ENCODE data around the gene ZNF343. TPM values are rescaled to one million over a fixed set of nuclear protein-coding genes. Genes with fewer than 3 reads are reported as not detected.

The ZNF343 gene
- total and polyA plus RNA-seq, 7 experiments from 2014 or later = 3.7 to 14.4 (median 11.5) TPM

- ATAC-seq (no peak), DNase-seq (no peak)
- no peaks in the 10 kb centered on the region for H3K9me3 Mint-ChIP-seq
- H3K36me3 ChIP-seq (ENCODE audit: control insufficient read depth in 2 of 3, insufficient read depth in 3 of 3, low read length in 3 of 3) = peaks cover 35 to 99% (median 55%) of the 10 kb centered on the region in 3 experiments
- no peaks in the 10 kb centered on the region for H3K9me3 ChIP-seq (ENCODE audit: control insufficient read depth in 2 of 3, low read length in 3 of 3)
- CTCF ChIA-PET = interaction anchor here (1.3 kb wide), 1 partner anchor 12 kb away, joined by 4 read pairs; no protein-coding TSS in a partner anchor
- H3K4me1 ChIP-seq (ENCODE audit: control insufficient read depth in 2 of 2, insufficient read depth in 2 of 2, low read length in 2 of 2) = peaks cover 5 to 7% of the 10 kb centered on the region in 2 donors
- H3K4me1 Mint-ChIP-seq = peaks cover 9 to 31% (median 16%) of the 10 kb centered on the region in 7 donors
- POLR2A ChIA-PET = no interaction called here
- H3K27me3 ChIP-seq (ENCODE audit: control insufficient read depth in 2 of 2, insufficient read depth in 2 of 2, low read length in 2 of 2) = no peaks in the 10 kb centered on the region
- no peak overlapping the region for H3K4me3 ChIP-seq (ENCODE audit: low read length)
- H3K36me3 Mint-ChIP-seq = peaks cover 19 to 68% (median 50%) of the 10 kb centered on the region in 5 donors
- H3K27me3 Mint-ChIP-seq = no peaks in the 10 kb centered on the region
- intact Hi-C loops (cut with micrococcal nuclease) = loop anchor here in 1 of 2 donors (10.0 kb wide), 1 partner anchor 1629 kb away; the partner anchor contains the start of gene FAM110A
- H3K4me3 Mint-ChIP-seq = no peak overlapping the region
- H3K27ac ChIP-seq (ENCODE audit: low read depth, low read length) = no peak overlapping the region
- H3K27ac Mint-ChIP-seq = peak overlapping the region in 1 of 9 donors; percentile 38
Observed at GRCh38 chr20:2463616-2464365, 44.9 kb downstream of the ZNF343 start.

GRCh38 chr20:2462484-2462883 is 46.2 kb downstream of the ZNF343 start:
- Histone ChIP-seq H3K4me3 (ENCODE audit: low read length) (no peak overlapping the region), H3K4me1 (ENCODE audit: control insufficient read depth in 2 of 2, insufficient read depth in 2 of 2, low read length in 2 of 2) (no peaks in the 10 kb centered on the region), H3K9me3 (ENCODE audit: control insufficient read depth in 2 of 3, low read length in 3 of 3) (no peaks in the 10 kb centered on the region), H3K27ac (ENCODE audit: low read depth, low read length) (no peak overlapping the region), H3K27me3 (ENCODE audit: control insufficient read depth in 2 of 2, insufficient read depth in 2 of 2, low read length in 2 of 2) (no peaks in the 10 kb centered on the region), H3K36me3 (ENCODE audit: control insufficient read depth in 2 of 3, insufficient read depth in 3 of 3, low read length in 3 of 3) (peaks cover 33 to 88% (median 55%) of the 10 kb centered on the region in 3 experiments)
- no peaks in the 10 kb centered on the region for H3K27me3 Mint-ChIP-seq
- H3K4me1 Mint-ChIP-seq = peaks cover 1 to 21% (median 3%) of the 10 kb centered on the region in 7 donors
- ChIA-PET CTCF (no interaction called here), POLR2A (no interaction called here)
- DNase-seq = no peak
- H3K27ac Mint-ChIP-seq = no peak overlapping the region
- no peak overlapping the region for H3K4me3 Mint-ChIP-seq
- ATAC-seq = no peak
- H3K9me3 Mint-ChIP-seq = no peaks in the 10 kb centered on the region
- peaks cover 14 to 66% (median 46%) of the 10 kb centered on the region in 5 donors for H3K36me3 Mint-ChIP-seq
- intact Hi-C loops (cut with micrococcal nuclease) = loop anchor here in 1 of 2 donors (10.0 kb wide), 1 partner anchor 1628 kb away; the partner anchor contains the start of gene FAM110A

GRCh38 chr20:2460752-2461424 is 47.8 kb downstream of the ZNF343 start:
- Histone ChIP-seq H3K9me3 (ENCODE audit: control insufficient read depth in 2 of 3, low read length in 3 of 3) (no peaks in the 10 kb centered on the region), H3K4me1 (ENCODE audit: control insufficient read depth in 2 of 2, insufficient read depth in 2 of 2, low read length in 2 of 2) (no peaks in the 10 kb centered on the region), H3K27me3 (ENCODE audit: control insufficient read depth in 2 of 2, insufficient read depth in 2 of 2, low read length in 2 of 2) (no peaks in the 10 kb centered on the region), H3K27ac (ENCODE audit: low read depth, low read length) (no peak overlapping the region), H3K36me3 (ENCODE audit: control insufficient read depth in 2 of 3, insufficient read depth in 3 of 3, low read length in 3 of 3) (peaks cover 31 to 73% (median 51%) of the 10 kb centered on the region in 3 experiments), H3K4me3 (ENCODE audit: low read length) (no peak overlapping the region)
- peak overlapping the region in 2 of 9 donors; percentile 4 to 15 for H3K27ac Mint-ChIP-seq
- no peaks in the 10 kb centered on the region for H3K9me3 Mint-ChIP-seq
- intact Hi-C loops (cut with micrococcal nuclease) = loop anchor here in 1 of 2 donors (10.0 kb wide), 1 partner anchor 1626 kb away; the partner anchor contains the start of gene FAM110A
- H3K4me3 Mint-ChIP-seq = no peak overlapping the region
- ATAC-seq (no peak), DNase-seq (no peak)
- H3K27me3 Mint-ChIP-seq = no peaks in the 10 kb centered on the region
- ChIA-PET CTCF (no interaction called here), POLR2A (interaction anchor here (1.0 kb wide), 1 partner anchor 9 kb away, joined by 6 read pairs; the partner anchor contains the start of gene SNRPB)
- peaks cover 10 to 58% (median 40%) of the 10 kb centered on the region in 5 donors for H3K36me3 Mint-ChIP-seq
- H3K4me1 Mint-ChIP-seq = peaks cover 0 to 11% (median 0%) of the 10 kb centered on the region in 7 donors

- peaks cover 10 to 52% (median 38%) of the 10 kb centered on the region in 5 donors for H3K36me3 Mint-ChIP-seq
- no peaks in the 10 kb centered on the region for H3K27me3 Mint-ChIP-seq
- Histone ChIP-seq H3K4me1 (ENCODE audit: control insufficient read depth in 2 of 2, insufficient read depth in 2 of 2, low read length in 2 of 2) (no peaks in the 10 kb centered on the region), H3K36me3 (ENCODE audit: control insufficient read depth in 2 of 3, insufficient read depth in 3 of 3, low read length in 3 of 3) (peaks cover 31 to 66% (median 43%) of the 10 kb centered on the region in 3 experiments), H3K27ac (ENCODE audit: low read depth, low read length) (no peak overlapping the region), H3K27me3 (ENCODE audit: control insufficient read depth in 2 of 2, insufficient read depth in 2 of 2, low read length in 2 of 2) (no peaks in the 10 kb centered on the region), H3K9me3 (ENCODE audit: control insufficient read depth in 2 of 3, low read length in 3 of 3) (no peaks in the 10 kb centered on the region), H3K4me3 (ENCODE audit: low read length) (no peak overlapping the region)
- H3K4me3 Mint-ChIP-seq = no peak overlapping the region
- H3K27ac Mint-ChIP-seq = peak overlapping the region in 2 of 9 donors; percentile 15 to 82
- no peaks in the 10 kb centered on the region for H3K9me3 Mint-ChIP-seq
- CTCF ChIA-PET = no interaction called here
- intact Hi-C loops (cut with micrococcal nuclease) = loop anchor here in 1 of 2 donors (10.0 kb wide), 1 partner anchor 1625 kb away; the partner anchor contains the start of gene FAM110A
- POLR2A ChIA-PET = interaction anchor here (1.0 to 1.3 kb wide), 2 partner anchors 10 kb away, joined by 4 to 6 read pairs; partner anchors contain the start of gene SNRPB
- no peak for DNase-seq
- no peak for ATAC-seq
- peaks cover 0 to 8% (median 0%) of the 10 kb centered on the region in 7 donors for H3K4me1 Mint-ChIP-seq
Observed at GRCh38 chr20:2459981-2460751, 48.5 kb downstream of the ZNF343 start.

GRCh38 chr20:2458919-2459499 is 49.7 kb downstream of the ZNF343 start:
- ChIA-PET CTCF (no interaction called here), POLR2A (interaction anchor here (0.5 to 1.3 kb wide), 2 partner anchors 11 to 361 kb away, joined by 3 to 4 read pairs; partner anchors contain the start of gene SNRPB)
- H3K27me3 ChIP-seq (ENCODE audit: control insufficient read depth in 2 of 2, insufficient read depth in 2 of 2, low read length in 2 of 2) = no peaks in the 10 kb centered on the region
- Mint-ChIP-seq H3K27ac (peak overlapping the region in 1 of 9 donors; percentile 19), H3K4me3 (no peak overlapping the region), H3K4me1 (peaks cover 0 to 7% (median 0%) of the 10 kb centered on the region in 7 donors), H3K9me3 (no peaks in the 10 kb centered on the region), H3K36me3 (peaks cover 10 to 50% (median 34%) of the 10 kb centered on the region in 5 donors), H3K27me3 (no peaks in the 10 kb centered on the region)
- H3K36me3 ChIP-seq (ENCODE audit: control insufficient read depth in 2 of 3, insufficient read depth in 3 of 3, low read length in 3 of 3) = peaks cover 29 to 55% (median 36%) of the 10 kb centered on the region in 3 experiments
- intact Hi-C loops (cut with micrococcal nuclease) = no loop called here
- ATAC-seq = no peak
- DNase-seq = no peak
- H3K9me3 ChIP-seq (ENCODE audit: control insufficient read depth in 2 of 3, low read length in 3 of 3) = no peaks in the 10 kb centered on the region
- no peak overlapping the region for H3K27ac ChIP-seq (ENCODE audit: low read depth, low read length)
- H3K4me1 ChIP-seq (ENCODE audit: control insufficient read depth in 2 of 2, insufficient read depth in 2 of 2, low read length in 2 of 2) = no peaks in the 10 kb centered on the region
- H3K4me3 ChIP-seq (ENCODE audit: low read length) = no peak overlapping the region

Data from naive thymus-derived CD4-positive, alpha-beta T cell (primary cell).